DND-41 (cell line): ENCODE results near the gene ZNF689.

Experiments
- EZH2 ChIP-seq: IDR thresholded peaks from 3 replicates; pipeline ENCODE4 v1.6.1; 2012; ENCODE audit warnings: borderline replicate concordance, low read depth, mild to moderate bottlenecking, moderate library complexity, low read length, inconsistent platforms; ENCODE audit not compliant: severe bottlenecking
- TF ChIP-seq, protein P1 (sequence below): IDR thresholded peaks from 2 replicates; pipeline ENCODE4 v1.5.1; 2012; ENCODE audit warnings: borderline replicate concordance, low read length, moderate library complexity, mild to moderate bottlenecking; ENCODE audit not compliant: poor library complexity, severe bottlenecking; ENCODE audit errors: extremely low read depth

DNA sequence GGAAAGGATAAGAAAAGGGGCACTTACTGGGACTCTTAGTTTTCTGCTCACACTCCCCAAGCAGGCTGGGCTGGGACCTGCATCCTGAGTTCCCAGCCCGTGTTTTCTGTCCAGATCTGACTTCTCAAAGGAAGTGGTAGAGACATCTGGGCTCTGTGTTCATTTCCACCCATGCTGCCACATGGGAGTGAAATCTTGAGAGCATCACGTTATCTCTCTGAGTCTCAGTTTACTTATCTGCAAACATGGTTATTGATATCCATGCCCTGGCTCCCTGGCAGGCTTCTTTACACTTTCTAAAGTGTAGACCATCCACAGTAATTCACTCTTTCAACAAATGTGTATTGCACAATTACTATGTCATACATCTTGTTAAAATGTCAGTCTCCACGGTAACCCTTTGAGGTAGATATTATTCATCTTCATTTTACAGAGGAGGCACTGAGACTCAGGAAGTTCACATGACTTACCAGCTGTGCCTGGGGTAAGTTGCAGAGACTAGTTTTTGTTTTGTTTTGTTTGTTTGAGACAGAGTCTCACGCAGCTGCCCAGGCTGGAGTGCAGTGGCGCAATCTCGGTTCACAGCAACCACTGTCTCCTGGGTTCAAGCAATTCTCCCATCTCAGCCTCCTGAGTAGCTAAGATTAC is 42.1 kb downstream of the ZNF689 start:
- TF ChIP-seq, protein P1, sequence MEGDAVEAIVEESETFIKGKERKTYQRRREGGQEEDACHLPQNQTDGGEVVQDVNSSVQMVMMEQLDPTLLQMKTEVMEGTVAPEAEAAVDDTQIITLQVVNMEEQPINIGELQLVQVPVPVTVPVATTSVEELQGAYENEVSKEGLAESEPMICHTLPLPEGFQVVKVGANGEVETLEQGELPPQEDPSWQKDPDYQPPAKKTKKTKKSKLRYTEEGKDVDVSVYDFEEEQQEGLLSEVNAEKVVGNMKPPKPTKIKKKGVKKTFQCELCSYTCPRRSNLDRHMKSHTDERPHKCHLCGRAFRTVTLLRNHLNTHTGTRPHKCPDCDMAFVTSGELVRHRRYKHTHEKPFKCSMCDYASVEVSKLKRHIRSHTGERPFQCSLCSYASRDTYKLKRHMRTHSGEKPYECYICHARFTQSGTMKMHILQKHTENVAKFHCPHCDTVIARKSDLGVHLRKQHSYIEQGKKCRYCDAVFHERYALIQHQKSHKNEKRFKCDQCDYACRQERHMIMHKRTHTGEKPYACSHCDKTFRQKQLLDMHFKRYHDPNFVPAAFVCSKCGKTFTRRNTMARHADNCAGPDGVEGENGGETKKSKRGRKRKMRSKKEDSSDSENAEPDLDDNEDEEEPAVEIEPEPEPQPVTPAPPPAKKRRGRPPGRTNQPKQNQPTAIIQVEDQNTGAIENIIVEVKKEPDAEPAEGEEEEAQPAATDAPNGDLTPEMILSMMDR: no peak
- TF ChIP-seq EZH2: no peak
